Measurements from ENCODE around the gene TRMU. TPM values are rescaled to one million over a fixed set of nuclear protein-coding genes. Genes with fewer than 3 reads are reported as not detected.
"Not testable (repeated sequence)": the region's sequence is repeated elsewhere in the genome, so short reads cannot be mapped to it uniquely, and the experiment has no call there.

The TRMU gene
- total RNA-seq, 1 donor from 2014 or later, result 19.6 TPM

GRCh38 chr22:46382524-46382923 is 47.0 kb downstream of the TRMU start:
- no peak for DNase-seq (ENCODE audit: low read depth in 2 of 2)

DNA sequence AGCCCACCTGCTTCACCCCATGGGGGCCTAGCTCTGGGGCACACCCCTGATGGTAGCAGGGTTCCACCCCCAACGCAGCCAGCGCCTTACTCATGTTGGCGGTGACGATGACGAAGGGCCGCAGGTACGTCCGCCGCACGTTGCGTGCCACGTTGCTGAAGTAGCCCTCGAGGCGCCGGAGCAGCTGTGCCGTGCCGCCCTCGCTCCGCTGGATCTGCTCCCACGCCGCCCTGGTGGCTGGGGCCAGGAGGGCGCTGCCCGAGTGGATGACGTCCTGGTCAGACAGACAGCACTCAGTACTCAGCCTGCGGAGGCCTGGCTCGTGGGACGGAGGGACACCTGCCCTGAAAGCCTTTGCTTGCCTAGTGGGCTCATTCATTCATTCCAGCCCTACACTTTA is 50.8 kb downstream of the TRMU start:
- no peak for DNase-seq (ENCODE audit: low read depth in 2 of 2)

- no peak for DNase-seq (ENCODE audit: low read depth in 2 of 2)
Measured at GRCh38 chr22:46387748-46388147, 52.2 kb downstream of the TRMU start.

- no peak for DNase-seq (ENCODE audit: low read depth in 2 of 2)
Measured at GRCh38 chr22:46388647-46389046, 53.1 kb downstream of the TRMU start.

- no peak for DNase-seq (ENCODE audit: low read depth in 2 of 2)
Measured at GRCh38 chr22:46389081-46389480, 53.6 kb downstream of the TRMU start.

GRCh38 chr22:46390105-46390651 is 54.7 kb downstream of the TRMU start:
- no peak for DNase-seq (ENCODE audit: low read depth in 2 of 2)

DNA sequence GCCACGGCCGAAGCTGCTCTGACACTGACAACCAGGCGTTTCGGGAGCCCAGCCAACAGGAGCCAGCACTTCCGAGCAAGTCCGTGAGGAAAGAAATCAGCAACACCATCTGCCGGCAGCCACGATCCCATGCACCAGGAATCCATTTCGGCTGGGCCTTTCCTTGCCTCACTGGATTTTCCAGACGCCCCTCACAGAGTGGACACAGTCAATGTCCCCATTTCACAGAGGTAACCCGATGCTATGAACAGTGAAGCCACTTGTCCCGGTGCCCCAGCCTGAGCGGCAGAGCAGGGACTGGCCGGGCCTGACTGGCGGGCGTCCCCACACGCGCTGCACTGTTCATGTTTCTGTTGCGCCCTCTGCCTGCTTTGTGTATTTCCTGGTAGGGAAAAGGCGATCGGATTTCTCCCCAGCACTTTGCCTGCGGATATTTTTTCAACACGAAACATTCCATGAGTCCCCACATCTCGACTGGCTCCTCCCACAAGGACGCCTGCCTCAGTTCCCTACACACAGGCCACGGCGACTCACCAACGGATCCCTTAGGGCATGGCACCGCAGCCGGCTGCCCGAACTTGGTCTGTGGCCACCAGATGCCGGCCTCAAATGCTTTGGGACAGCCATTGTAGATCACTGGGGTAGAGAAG is 55.3 kb downstream of the TRMU start:
- peak; percentile 62 to 64 for DNase-seq (ENCODE audit: low read depth in 2 of 2)

GRCh38 chr22:46391486-46392136 is 56.1 kb downstream of the TRMU start:
- DNase-seq (ENCODE audit: low read depth in 2 of 2), result no peak

DNA sequence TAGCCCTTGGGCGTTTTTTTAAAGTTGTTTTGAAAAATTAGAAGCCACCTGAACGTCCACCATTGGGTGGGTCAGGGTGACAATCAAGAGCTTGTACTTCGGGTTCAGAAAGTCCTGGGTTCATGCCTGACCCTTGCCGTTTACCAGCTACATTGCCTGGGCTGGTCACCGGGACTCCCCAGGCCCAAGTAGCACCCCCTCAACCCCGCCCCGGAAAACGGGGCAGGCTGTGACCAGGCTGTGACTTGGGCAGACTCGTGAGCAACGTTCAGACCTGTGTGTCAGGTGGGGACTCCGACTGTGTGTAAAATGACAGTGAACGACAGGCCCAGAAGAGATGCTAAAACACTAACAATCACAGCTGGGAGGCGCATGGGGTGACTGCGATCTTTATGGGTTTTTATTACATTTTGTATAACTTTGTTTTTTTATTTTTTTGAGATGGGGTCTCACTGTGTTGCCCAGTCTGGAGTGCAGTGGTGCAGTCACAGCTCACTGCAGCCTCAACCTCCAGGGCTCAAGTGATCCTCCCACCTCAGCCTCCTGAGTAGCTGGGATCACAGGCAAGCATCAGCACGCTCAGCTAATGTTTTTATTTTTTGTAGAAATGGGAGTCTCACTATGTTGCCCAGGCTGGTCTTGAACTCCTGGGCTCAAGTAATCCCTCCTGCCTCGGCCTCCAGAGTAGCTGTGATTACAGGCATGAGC is 56.8 kb downstream of the TRMU start:
- no peak for DNase-seq (ENCODE audit: low read depth in 2 of 2)

- no peak for DNase-seq (ENCODE audit: low read depth in 2 of 2)
Measured at GRCh38 chr22:46393873-46394272, 58.4 kb downstream of the TRMU start.

- DNase-seq (ENCODE audit: low read depth in 2 of 2), result no peak
Measured at GRCh38 chr22:46394622-46395021, 59.1 kb downstream of the TRMU start.

GRCh38 chr22:46395145-46395544 is 59.6 kb downstream of the TRMU start:
- no peak for DNase-seq (ENCODE audit: low read depth in 2 of 2)

GRCh38 chr22:46397049-46397448 is 61.5 kb downstream of the TRMU start:
- DNase-seq (ENCODE audit: low read depth in 2 of 2), result not testable (repeated sequence)

- no peak for DNase-seq (ENCODE audit: low read depth in 2 of 2)
Measured at GRCh38 chr22:46397514-46397913, 62.0 kb downstream of the TRMU start.

DNA sequence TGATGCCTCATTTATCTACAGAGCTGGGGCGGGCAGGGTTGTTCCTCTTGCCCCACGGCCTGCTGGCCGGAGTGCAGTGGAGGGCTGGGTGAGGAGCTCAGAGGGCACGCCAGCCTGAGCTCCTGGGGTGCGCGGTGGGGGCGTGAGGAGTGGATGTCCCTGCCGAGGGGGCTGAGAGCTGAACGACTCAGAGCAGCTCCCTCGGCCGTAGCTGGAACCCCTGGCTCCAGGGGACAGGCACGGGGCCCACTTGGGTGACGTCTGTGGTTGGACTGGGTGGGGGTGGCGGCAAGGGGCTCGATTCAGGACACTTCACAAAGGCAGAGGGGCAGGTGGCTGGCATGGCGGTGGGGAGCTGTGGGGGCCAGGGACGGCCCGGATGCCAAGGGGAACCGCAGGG is 62.4 kb downstream of the TRMU start:
- DNase-seq (ENCODE audit: low read depth in 2 of 2), result no peak

DNA sequence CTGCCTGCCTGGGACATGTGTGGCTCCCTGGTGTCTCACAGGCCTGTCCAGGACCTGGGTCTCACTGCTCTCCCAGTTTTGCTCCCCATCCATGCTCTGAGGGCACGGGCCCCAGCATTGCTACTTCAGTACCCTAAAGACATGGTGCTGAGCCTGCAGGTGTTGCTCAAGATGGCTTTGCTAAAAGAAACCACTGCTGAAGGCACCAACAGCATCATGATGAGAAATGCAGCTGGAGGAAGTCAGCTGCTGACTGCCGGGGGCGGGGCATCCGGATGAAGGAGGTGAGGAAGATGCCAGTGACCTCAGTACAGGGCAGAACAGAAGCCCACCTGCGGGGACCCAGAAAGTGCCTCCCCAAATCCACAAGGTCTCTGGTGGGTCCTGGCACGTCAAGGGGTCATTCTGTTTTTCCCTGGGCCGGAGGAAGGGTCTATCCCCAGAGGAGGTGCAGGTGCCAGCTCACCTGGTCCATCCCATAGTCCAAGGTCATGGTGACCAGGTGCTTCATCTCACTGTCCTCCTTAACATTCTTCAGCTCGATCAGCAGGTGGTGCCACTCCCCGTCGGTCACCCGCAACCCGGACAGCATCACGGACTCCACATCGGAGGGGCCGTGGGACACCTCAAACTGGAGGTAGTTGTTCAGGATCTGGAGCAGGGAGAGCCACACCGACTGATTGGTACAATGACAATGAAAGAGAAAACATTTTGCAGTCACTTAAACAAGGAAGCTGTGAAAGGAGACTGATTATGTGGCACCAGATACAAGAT is 63.9 kb downstream of the TRMU start:
- no peak for DNase-seq (ENCODE audit: low read depth in 2 of 2)

GRCh38 chr22:46401370-46401769 is 65.9 kb downstream of the TRMU start:
- no peak for DNase-seq (ENCODE audit: low read depth in 2 of 2)

GRCh38 chr22:46402505-46402904 is 67.0 kb downstream of the TRMU start:
- no peak for DNase-seq (ENCODE audit: low read depth in 2 of 2)

DNA sequence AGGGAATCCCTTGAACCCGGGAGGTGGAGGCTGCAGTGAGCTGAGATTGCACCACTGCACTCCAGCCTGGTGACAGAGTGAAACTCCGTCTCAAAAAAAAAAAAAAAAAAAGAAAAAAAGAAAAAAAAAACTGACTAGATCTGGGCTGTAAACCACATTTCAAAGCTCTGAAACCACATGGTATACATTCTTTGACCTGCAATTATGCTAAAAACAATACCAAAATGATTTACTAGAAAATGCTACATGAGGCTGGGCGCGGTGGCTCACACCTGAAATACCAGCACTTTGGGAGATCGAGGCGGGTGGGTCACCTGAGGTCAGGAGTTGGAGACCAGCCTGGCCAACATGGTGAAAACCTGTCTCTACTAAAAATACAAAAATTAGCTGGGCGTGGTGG is 68.4 kb downstream of the TRMU start:
- DNase-seq (ENCODE audit: low read depth in 2 of 2), result not testable (repeated sequence)

GRCh38 chr22:46405901-46406300 is 70.4 kb downstream of the TRMU start:
- no peak for DNase-seq (ENCODE audit: low read depth in 2 of 2)

- DNase-seq (ENCODE audit: low read depth in 2 of 2), result no peak
Measured at GRCh38 chr22:46406349-46406748, 70.8 kb downstream of the TRMU start.

GRCh38 chr22:46406791-46407190 is 71.3 kb downstream of the TRMU start:
- no peak for DNase-seq (ENCODE audit: low read depth in 2 of 2)
